Tibial nerve (tissue), 4 donors: ENCODE results near the gene TSC1.

ENCODE experiments used
- EP300 ChIP-seq, 2 donors: sonication (generic); formaldehyde crosslinking; IDR thresholded peaks; one replicate each; pipeline ENCODE4 v1.6.1; 2017; ENCODE audit warnings: antibody characterized with exemption in 2 of 2, mild to moderate bottlenecking in 1 of 2
- POLR2A ChIP-seq, 2 donors: fragments of 450-650 bp; IDR thresholded peaks; one replicate each; pipeline ENCODE4 v1.6.1; 2017; ENCODE audit warnings: antibody characterized with exemption in 2 of 2, mild to moderate bottlenecking in 2 of 2, moderate library complexity in 2 of 2
- TF ChIP-seq, protein P1 (sequence below), 5 experiments: fragments of 200-600 bp in 3 of 5; fragments of 450-650 bp in 2 of 5; sonication (generic) in 3 of 5; IDR thresholded peaks; one replicate each; pipeline ENCODE4 v1.5.1; 2016 to 2019; ENCODE audit warnings: antibody characterized with exemption in 5 of 5, mild to moderate bottlenecking in 3 of 5, moderate library complexity in 2 of 5

DNA sequence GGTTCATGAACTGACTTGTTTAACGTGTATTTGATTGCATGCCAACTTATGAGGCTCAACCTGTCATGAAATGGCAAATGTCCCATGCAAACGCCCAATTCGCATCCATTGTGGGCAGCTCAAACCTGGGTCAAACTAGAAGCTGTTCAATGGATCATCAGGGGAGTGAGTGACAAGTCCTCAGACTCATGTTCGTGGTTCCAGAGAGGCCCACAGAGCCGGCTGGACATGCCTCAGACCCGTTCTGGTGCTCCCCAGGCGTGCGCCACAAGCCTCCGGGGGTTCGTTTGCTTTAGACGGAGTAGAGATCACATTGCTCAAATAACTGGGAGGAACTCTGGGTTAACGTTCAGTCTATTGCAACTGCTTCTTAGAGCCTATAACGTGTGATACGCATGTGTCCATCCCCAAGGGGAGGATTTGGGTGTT, 49.1 kb upstream of the TSC1 start:
- TF ChIP-seq, protein P1, sequence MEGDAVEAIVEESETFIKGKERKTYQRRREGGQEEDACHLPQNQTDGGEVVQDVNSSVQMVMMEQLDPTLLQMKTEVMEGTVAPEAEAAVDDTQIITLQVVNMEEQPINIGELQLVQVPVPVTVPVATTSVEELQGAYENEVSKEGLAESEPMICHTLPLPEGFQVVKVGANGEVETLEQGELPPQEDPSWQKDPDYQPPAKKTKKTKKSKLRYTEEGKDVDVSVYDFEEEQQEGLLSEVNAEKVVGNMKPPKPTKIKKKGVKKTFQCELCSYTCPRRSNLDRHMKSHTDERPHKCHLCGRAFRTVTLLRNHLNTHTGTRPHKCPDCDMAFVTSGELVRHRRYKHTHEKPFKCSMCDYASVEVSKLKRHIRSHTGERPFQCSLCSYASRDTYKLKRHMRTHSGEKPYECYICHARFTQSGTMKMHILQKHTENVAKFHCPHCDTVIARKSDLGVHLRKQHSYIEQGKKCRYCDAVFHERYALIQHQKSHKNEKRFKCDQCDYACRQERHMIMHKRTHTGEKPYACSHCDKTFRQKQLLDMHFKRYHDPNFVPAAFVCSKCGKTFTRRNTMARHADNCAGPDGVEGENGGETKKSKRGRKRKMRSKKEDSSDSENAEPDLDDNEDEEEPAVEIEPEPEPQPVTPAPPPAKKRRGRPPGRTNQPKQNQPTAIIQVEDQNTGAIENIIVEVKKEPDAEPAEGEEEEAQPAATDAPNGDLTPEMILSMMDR (IDR thresholded peaks at IDR 0.05): no peak
- TF ChIP-seq EP300 (IDR thresholded peaks at IDR 0.05): no peak
- TF ChIP-seq POLR2A (IDR thresholded peaks at IDR 0.05): no peak
